K562 (cell line): Measurements from ENCODE around the gene TIMM50. TPM values are rescaled to one million over a fixed set of nuclear protein-coding genes. Genes with fewer than 3 reads are reported as not detected.

Experiments used
- ETV1 ChIP-seq: fragments of 450-650 bp; conservative IDR thresholded peaks from 2 replicates; pipeline ENCODE4 v1.6.1; 2016; ENCODE audit warnings: missing genetic modification characterization, control low read depth, low read depth, missing compliant biosample characterization
- MGA ChIP-seq: fragments of 450-650 bp; IDR thresholded peaks from 2 replicates; pipeline ENCODE4 v1.6.1; 2016; ENCODE audit warnings: mild to moderate bottlenecking, moderate library complexity
- PTRF ChIP-seq: fragments of 450-650 bp; IDR thresholded peaks from 2 replicates; pipeline ENCODE4 v1.6.1; 2016; ENCODE audit warnings: mild to moderate bottlenecking, missing genetic modification characterization, missing compliant biosample characterization
- TSHZ1 ChIP-seq: fragments of 250-450 bp; sonication (Bioruptor Pico); IDR thresholded peaks from 2 replicates; pipeline ENCODE4 v1.4.0; 2020; ENCODE audit warnings: mild to moderate bottlenecking, moderate library complexity
- ZFP1 ChIP-seq: fragments of 450-650 bp; formaldehyde crosslinking; IDR thresholded peaks from 2 replicates; pipeline ENCODE4 v1.4.0; 2020; ENCODE audit warnings: mild to moderate bottlenecking, mixed read lengths
- ZNF134 ChIP-seq: fragments of 250-450 bp; sonication (Bioruptor Pico); conservative IDR thresholded peaks from 2 replicates; pipeline ENCODE4 v1.4.0; 2020
- polyA plus RNA-seq, 8 experiments: library from polyadenylated mRNA; depleted of rRNA in 4 of 8; stranded (reverse) in 5 of 8; unstranded in 3 of 8; fragments of >200 nt; fragmentation: Nextera tagmentation in 2 of 8; fragmentation: Illumina TruSeq in 1 of 8; extraction: Ambion mirVana in 2 of 8; extraction: Trizol in 1 of 8; gene quantifications; 2 replicates each; pipeline versions ENCODE4 v1.2.1 to v1.2.3, GENCODE V29; 2011 to 2014; ENCODE audit warnings: inconsistent platforms in 1 of 8, missing spikeins in 1 of 8
- total RNA-seq, 7 experiments: library from RNA; depleted of rRNA in 6 of 7; stranded (reverse); fragments of >200 nt in 6 of 7; fragmentation: Illumina TruSeq in 2 of 7; extraction: Trizol in 2 of 7; gene quantifications; 2 replicates each; pipeline versions ENCODE4 v1.2.1 to v1.2.3, GENCODE V29; 2011 to 2021; ENCODE audit warnings: low replicate concordance in 1 of 7

Gene TIMM50
- total and polyA plus RNA-seq, 9 of the 15 experiments (the other 6 are each of a cell fraction or from before 2014, with no cell fraction given), result 28.3 to 221 (median 170) TPM

- TF ChIP-seq MGA (0 out of 2 replicates have a peak, but pooled peaks have one; percentile 45), PTRF (tag) (peak; percentile 90), ETV1 (tag) (peak; percentile 40; the same call in 1 of the 2 replicates), ZNF134 (CRISPR knock-in tag) (0 out of 2 replicates have a peak, but pooled peaks have one; percentile 42), TSHZ1 (CRISPR knock-in tag) (peak; percentile 66; the same call in 1 of the 2 replicates), ZFP1 (CRISPR knock-in tag) (0 out of 2 replicates have a peak, but pooled peaks have one; percentile 33)
- TF ChIP-seq, all 486 proteins: peak for 46; not testable (repeated sequence) for 440
Measured at GRCh38 chr19:39479319-39479801, 1.3 kb upstream of the TIMM50 start (continued).
